OCI-LY7 (cell line): ENCODE results near the gene POU2AF1. TPM values are rescaled to one million over a fixed set of nuclear protein-coding genes. Genes with fewer than 3 reads are reported as not detected.

ENCODE experiments used
- BruUV-seq: library from RNA; stranded (reverse); fragments of 400-500 nt; replicated peaks from 2 replicates; lab custom pipeline; 2021; lab: Mats Ljungman, UMichigan
- CTCF ChIA-PET: fragments of 300-600 bp; sonication (Branson Sonifier 250); formaldehyde crosslinking; loops from one replicate; lab custom pipeline; 2022; ENCODE audit warnings: antibody characterized with exemption; ENCODE audit not compliant: unreplicated experiment; lab: Charles Lee
- POLR2A ChIA-PET: fragments of 300-600 bp; sonication (Branson Sonifier 250); formaldehyde crosslinking; loops from one replicate; lab custom pipeline; 2022; ENCODE audit warnings: antibody characterized with exemption; lab: Charles Lee
- DNase-seq: peaks from one replicate; pipeline ENCODE4 v3.0.0-alpha.2; 2015; ENCODE audit warnings: low spot score
- H2AFZ ChIP-seq: fragments of 200-600 bp; sonication (generic), shearing (Covaris generic); 2 replicates; pipeline ENCODE4 v1.6.1; 2014; ENCODE audit warnings: mild to moderate bottlenecking, antibody characterized with exemption, low read length, moderate library complexity
- H3K27ac ChIP-seq: fragments of 200-600 bp; sonication (generic); 2 replicates; pipeline ENCODE4 v1.5.1; 2014; ENCODE audit warnings: mixed run types, low read depth, mild to moderate bottlenecking, moderate library complexity, low read length, inconsistent platforms; ENCODE audit not compliant: poor library complexity, severe bottlenecking
- H3K36me3 ChIP-seq: fragments of 200-600 bp; sonication (generic); 2 replicates; pipeline ENCODE4 v1.6.1; 2014; ENCODE audit warnings: mild to moderate bottlenecking, antibody characterized with exemption, low read length, moderate library complexity, mixed read lengths; ENCODE audit not compliant: insufficient read depth
- H3K4me1 ChIP-seq: fragments of 200-600 bp; sonication (generic); 2 replicates; pipeline ENCODE4 v1.5.1; 2014; ENCODE audit warnings: mild to moderate bottlenecking, low read length; ENCODE audit not compliant: insufficient read depth, poor library complexity, severe bottlenecking
- H3K4me2 ChIP-seq: fragments of 200-600 bp; sonication (generic); 2 replicates; pipeline ENCODE4 v1.6.1; 2014; ENCODE audit warnings: mild to moderate bottlenecking, low read length
- H3K4me3 ChIP-seq: fragments of 200-600 bp; sonication (generic); 2 replicates; pipeline ENCODE4 v1.5.1; 2014; ENCODE audit warnings: mild to moderate bottlenecking, low read depth, low read length; ENCODE audit not compliant: poor library complexity, severe bottlenecking
- H3K79me2 ChIP-seq: fragments of 200-600 bp; sonication (generic); 2 replicates; pipeline ENCODE4 v1.6.1; 2016; ENCODE audit warnings: low read depth, mild to moderate bottlenecking, low read length, moderate library complexity, mixed read lengths; ENCODE audit not compliant: insufficient read depth
- H3K9me2 ChIP-seq: fragments of 200-600 bp; sonication (generic); 2 replicates; pipeline ENCODE4 v1.6.1; 2016; ENCODE audit warnings: mild to moderate bottlenecking, low read length, mixed read lengths; ENCODE audit not compliant: insufficient read depth
- H3K9me3 ChIP-seq: fragments of 200-600 bp; sonication (generic); 2 replicates; pipeline ENCODE4 v1.6.1; 2014; ENCODE audit warnings: mild to moderate bottlenecking, mixed run types, low read length, mixed read lengths
- H4K20me1 ChIP-seq: fragments of 200-600 bp; sonication (generic); 2 replicates; pipeline ENCODE4 v1.6.1; 2014; ENCODE audit warnings: mild to moderate bottlenecking, antibody characterized with exemption, low read length, moderate library complexity, mixed read lengths; ENCODE audit not compliant: insufficient read depth
- CTCF ChIP-seq: fragments of 200-600 bp; sonication (generic); conservative IDR thresholded peaks from 2 replicates; pipeline ENCODE4 v1.5.1; 2014; ENCODE audit warnings: mild to moderate bottlenecking, antibody characterized with exemption, low read length, moderate library complexity, mixed read lengths
- EZH2phosphoT487 ChIP-seq: fragments of 200-600 bp; sonication (generic); IDR thresholded peaks from 2 replicates; pipeline ENCODE4 v1.6.1; 2018; ENCODE audit warnings: low read depth, borderline replicate concordance, mild to moderate bottlenecking, mixed run types, antibody characterized with exemption, low read length, moderate library complexity, mixed read lengths
- intact Hi-C: fragments of 100-400 bp; cut with micrococcal nuclease; formaldehyde crosslinking; loops from one replicate; pipeline ENCODE4 v1.10.0; 2022; ENCODE audit not compliant: unreplicated experiment
- total RNA-seq, 2 experiments: library from RNA; depleted of rRNA in 1 of 2; stranded (reverse); fragments of >200 nt in 1 of 2; shearing (Covaris generic) in 1 of 2; gene quantifications; 2 replicates each; pipeline ENCODE4 v1.2.3, GENCODE V29; 2014 to 2022

The POU2AF1 gene
- total RNA-seq, 2 experiments from 2014 or later = 86.1 to 285 TPM

- Histone ChIP-seq H3K9me3 (no peaks in the 10 kb centered on the region; the same call in 1 of the 2 replicates), H4K20me1 (peaks cover 63% of the 10 kb centered on the region), H3K79me2 (peaks cover 100% of the 10 kb centered on the region), H3K4me1 (peaks cover 99% of the 10 kb centered on the region), H3K27ac (peak overlapping the region; percentile 73), H3K4me2 (peak overlapping the region; percentile 96), H3K9me2 (no peaks in the 10 kb centered on the region), H2AFZ (no peak overlapping the region), H3K36me3 (peaks cover 99% of the 10 kb centered on the region), H3K4me3 (no peak overlapping the region)
- CTCF ChIA-PET = interaction anchor here (0.6 to 1.3 kb wide), 4 partner anchors 9 to 59 kb away, joined by 3 to 5 read pairs (median 3); partner anchors contain the start of gene POU2AF1
- no peak for DNase-seq
- no TSS peak for BruUV-seq
- TF ChIP-seq CTCF = no peak
- no peak for TF ChIP-seq EZH2phosphoT487
- POLR2A ChIA-PET = interaction anchor here (0.8 to 24.8 kb wide), 6 partner anchors 8 to 80 kb away, joined by 3 to 577 read pairs (median 4); partner anchors contain the start of gene POU2AF1
- intact Hi-C loops = no loop called here
These were observed 8.7 kb downstream of the POU2AF1 start for GRCh38 chr11:111370270-111370901.

- Histone ChIP-seq H3K4me3 (peak overlapping the region; percentile 39), H3K27ac (peak overlapping the region; percentile 73), H3K4me1 (peaks cover 100% of the 10 kb centered on the region), H4K20me1 (peaks cover 56% of the 10 kb centered on the region), H3K79me2 (peaks cover 100% of the 10 kb centered on the region), H3K9me3 (no peaks in the 10 kb centered on the region), H2AFZ (no peak overlapping the region), H3K36me3 (peaks cover 100% of the 10 kb centered on the region), H3K9me2 (no peaks in the 10 kb centered on the region), H3K4me2 (peak overlapping the region; percentile 96)
- POLR2A ChIA-PET = interaction anchor here (0.5 to 24.8 kb wide), 9 partner anchors 9 to 1135 kb away, joined by 3 to 577 read pairs (median 4); partner anchors contain the start of gene POU2AF1
- no peak for DNase-seq
- intact Hi-C loops = loop anchor here (1.0 kb wide), 1 partner anchor 11 kb away; the partner anchor contains the start of gene POU2AF1
- TF ChIP-seq CTCF = no peak
- no peak for TF ChIP-seq EZH2phosphoT487
- CTCF ChIA-PET = interaction anchor here (1.4 kb wide), 1 partner anchor 33 kb away, joined by 3 read pairs; no protein-coding TSS in a partner anchor
- BruUV-seq = no TSS peak
These were observed 10.9 kb downstream of the POU2AF1 start for GRCh38 chr11:111368285-111368560.
